GM18861 (cell line): ENCODE measurements around the gene PPP3CA.

Experiments
- ATAC-seq: cut with Tn5 transposase; IDR thresholded peaks from one replicate; pipeline ENCODE4 v1.9.1; 2021; ENCODE audit not compliant: unreplicated experiment

PPP3CA gene

DNA sequence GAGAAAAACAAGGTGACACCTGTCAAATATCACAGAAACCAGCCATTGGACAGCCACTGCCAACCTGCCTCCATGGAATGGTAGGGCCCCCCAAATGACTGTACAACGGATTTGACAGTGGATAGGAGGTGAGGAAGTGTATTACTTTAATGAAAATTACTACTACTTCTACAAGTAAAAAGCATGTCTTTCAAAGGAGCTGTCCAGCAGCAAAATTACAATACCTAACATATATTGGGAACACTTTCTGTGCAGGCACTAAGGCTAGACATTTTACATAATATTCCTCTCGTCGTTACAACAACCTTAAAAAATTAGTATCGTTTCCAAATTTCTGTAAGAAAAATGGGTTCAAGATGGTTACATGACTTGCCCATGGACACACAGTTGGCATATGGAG, 14.9 kb downstream of the PPP3CA start:
- no peak for ATAC-seq

DNA sequence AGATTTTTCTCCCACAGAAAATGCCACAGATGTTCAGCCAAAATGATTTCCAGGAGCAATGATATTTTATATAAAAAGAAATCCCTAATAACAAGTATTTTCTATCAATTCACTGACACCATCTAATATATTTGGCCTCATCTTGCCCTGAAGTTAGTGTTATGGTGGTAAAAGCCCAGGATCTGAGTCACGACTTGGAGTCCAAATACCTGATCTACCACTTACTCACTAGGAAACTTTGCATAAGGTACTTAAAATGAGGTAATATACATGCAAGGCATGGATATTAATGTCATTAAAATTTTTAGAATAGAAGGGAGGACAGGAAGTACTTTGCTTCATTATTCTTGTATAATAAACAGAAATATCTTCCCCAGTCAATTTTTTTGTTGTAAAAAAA, 16.3 kb downstream of the PPP3CA start:
- ATAC-seq, result no peak

DNA sequence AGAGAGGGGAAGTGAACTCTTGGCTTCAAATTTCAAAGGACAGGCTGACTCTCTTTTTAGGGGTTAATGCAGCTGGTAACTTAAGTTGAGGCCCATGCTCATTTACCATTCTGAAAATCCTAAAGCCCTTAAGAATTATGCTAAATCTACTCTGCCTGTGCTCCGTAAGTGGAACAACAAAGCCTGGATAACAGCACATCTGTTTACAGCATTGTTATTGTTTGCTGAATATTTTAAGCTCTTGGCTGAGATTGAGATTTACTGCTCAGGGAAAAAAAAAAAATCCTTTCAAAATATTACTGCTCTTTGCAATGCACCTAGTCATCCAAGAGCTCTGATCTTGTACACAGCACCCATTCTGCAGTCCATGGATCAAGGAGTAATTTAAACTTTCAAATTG, 17.7 kb downstream of the PPP3CA start:
- ATAC-seq, result no peak

DNA sequence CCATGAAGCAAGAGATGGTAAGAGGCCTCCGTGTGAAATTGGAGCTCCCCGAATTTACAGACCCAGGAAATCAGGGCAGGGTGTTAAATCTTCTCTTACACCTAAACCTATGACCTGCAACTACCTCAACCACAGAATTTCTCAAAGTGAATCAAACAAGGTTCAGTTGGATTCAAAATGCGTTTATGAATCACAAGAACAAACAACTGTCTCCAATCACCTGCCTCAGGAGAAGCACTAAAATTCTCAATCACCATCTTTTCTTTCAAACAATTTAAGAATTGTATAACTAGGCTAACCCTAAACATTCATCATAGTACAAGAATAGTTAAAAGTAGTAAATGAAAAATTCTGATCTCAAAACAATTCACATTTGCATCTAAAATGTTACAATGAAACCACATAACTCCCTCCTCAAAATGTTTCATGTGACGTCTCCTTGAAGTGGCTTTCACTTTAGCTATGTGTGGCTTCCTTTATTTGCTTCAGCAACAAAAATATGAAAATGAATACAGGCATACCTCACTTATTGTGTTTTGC, 19.2 kb downstream of the PPP3CA start:
- peak; percentile 87 for ATAC-seq

DNA sequence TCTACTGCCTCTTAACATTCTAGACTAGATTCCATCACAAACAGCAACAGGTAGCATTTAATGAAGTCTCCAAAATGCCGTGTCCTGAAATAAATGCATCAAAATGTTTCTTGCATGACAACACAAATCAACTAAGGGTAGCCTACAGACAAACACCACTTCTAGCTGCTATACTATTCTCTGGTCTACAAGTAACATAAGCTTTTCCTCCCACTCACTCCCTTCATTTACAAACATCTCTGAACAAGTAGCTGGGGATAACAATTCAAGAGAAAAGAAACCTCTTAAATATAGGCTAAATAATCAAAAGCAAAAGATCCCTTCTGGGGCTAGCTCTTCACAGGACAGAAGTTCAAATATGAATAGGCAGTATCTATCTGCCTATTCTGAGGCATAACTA, 20.8 kb downstream of the PPP3CA start:
- no peak for ATAC-seq

DNA sequence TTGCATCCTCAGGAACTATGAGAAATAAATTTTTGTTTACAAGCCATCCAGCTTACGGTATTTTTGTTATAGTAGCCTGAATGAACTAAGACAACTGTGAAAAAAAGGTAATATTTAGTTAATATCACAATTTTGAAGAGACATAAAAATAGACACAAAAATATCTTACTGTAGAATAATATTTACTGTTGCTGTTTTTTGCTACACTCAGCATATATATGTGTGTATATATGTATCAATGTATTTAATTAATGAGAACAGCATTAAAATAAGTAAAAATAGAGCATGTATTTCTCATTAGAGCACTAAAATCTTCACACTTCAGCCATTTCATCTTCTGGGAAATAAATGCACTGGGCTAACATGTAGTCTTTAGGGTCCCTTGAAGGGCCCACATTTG, 24.6 kb downstream of the PPP3CA start:
- ATAC-seq, result no peak

DNA sequence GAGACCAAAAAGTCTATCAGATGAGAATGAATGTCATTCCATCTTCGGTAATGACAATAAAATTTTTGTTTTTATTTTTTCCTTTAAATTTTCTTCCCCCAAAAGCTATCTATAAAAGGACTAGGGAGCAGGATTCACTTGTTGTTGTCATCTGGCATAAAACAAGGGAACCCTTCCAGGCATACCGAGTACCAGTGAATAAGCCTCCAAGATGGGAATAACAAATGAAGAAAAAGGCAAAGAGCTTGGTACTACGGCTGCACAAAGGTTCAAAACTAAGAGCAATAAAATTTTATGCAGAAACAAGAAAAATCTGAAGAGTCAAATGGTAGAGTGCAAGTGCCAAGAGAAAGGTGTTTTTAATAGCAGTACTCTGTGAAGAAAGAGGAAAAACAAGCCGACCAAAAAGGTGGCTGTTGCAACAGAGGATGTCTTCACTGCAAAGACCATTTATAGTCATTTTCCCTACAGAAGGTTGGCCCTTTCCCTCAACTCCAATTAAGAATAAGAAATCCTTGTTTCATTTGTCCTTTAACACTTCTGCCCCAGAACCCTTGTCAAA, 25.8 kb downstream of the PPP3CA start:
- no peak for ATAC-seq

DNA sequence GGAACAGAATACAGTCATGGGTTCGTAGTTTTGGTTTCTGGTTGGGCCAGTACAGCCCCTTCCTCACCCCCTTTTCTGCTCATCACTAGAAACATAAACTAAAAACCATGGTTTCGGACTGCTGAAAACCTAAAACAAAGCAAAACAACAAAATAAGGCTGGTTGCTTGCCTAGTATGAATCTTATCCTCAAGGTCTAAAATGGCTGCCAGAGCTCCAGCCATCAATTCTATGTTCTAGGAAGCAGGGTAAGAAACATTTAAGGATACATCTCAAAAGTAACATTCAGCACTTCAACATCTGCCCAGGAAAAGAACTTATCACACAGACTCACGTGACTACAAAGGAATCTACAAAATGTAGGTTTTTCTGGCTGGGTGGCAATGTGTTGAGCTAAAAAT, 31.5 kb downstream of the PPP3CA start:
- no peak for ATAC-seq

DNA sequence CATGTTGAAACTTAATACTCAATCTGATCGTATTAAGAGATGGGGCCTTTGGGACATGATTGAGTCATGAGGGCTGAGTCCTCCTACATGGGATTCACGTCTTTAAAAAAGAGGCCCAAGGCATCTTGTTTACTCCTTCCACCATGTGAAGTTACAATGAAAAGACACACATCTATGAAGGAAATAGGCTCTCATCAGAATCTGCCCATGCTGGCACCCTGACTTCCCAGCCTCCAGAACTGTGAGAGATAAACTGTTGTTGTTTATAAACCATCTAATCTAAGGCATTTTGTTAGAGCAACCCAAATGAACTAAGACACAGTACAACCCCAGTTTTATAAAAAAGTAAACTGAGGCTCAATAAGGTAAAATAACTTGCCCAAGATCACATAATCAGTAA, 32.3 kb downstream of the PPP3CA start:
- ATAC-seq, result no peak

DNA sequence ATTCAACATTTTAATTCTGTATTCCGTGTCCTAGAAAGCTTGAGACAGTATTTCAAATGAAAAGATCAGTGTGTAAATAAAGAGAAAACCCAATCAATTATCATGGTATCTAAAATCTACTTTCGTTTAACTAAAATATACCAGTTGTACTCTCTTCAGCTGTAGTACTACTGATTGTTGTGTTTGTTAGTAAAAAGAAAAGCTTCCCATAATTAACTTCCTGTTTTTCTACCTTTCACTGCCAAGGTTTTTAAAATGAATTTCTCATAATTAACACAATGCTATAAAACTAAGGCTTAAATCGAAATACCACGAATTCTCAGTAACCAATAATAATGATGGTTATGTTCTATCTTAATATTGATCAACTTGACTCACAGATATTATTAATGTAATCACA, 37.4 kb downstream of the PPP3CA start:
- ATAC-seq, result no peak

DNA sequence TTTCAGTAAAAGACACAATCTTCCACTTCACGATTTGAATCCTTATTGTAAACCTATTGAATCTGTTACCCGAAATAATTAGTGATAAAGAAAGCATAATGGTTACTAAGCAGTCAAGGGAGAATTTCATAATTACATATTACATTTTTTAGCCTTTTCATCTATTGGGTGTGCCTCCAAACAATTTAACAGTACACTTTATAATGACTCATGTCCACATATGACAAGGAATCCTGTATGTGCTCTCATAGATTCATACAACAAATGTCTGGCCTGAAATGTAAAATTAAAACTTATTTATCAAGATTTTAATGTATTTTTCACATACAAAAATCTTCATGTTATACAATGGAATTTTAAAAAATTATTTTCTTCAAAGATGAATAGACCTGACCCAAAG, 39.4 kb downstream of the PPP3CA start:
- no peak for ATAC-seq

DNA sequence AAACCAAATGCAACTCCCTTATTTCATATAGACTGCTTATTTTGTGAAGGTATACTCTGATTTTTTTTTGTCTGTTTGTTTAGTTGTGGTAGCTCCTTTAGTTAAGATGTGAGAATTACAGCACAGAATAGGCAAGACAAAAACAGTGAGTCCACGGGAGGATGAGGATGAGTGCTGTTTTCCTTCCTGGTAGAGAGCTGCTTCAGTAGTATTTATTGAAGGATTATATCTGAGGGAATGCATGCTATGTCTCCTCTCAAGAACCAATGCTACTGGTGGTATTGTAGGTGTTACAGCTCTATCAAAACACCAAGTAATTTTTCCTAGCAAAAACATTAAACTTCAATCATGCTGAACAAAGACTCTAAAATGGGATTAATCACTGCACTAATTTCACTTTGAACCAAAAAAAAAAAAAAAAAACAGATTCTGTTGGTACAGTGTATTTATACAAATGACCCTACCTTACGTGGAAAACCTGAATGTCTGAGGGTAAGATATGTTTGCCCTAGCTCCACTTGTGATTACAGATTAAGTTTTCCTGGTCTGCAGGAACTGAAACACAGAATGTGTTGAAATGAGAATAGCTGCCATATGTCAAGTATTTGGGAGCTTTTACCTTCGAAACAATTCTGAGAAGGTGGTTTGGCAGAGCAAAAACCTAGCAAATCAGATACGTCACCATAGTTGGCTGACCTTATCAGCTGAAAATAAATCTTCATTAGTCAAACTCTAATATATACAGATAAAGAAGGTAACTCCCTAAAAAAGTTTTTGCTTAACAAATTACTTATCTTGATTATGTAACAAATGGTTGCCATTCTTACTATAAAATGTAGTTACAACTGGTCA, 40.3 kb downstream of the PPP3CA start:
- peak; percentile 10 for ATAC-seq

DNA sequence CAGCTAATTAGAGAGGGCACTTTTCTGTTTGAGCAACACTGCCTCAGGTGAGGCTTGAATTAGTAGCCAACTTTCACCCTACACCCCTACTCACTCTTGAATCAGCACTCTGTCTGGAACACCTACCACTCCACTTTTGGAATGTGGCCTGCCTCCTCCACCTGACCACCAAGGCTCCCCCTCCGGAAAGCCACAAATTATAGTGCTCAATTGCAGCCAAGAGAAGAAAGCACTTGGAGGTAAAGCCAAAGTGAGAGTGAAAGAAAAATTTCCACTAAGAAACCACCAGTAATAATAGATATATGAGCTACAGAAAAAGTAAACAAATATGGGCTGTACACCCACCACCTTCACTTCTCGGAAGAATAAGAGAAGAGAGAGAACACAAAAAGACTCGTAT, 41.1 kb downstream of the PPP3CA start:
- ATAC-seq, result peak; percentile 46

DNA sequence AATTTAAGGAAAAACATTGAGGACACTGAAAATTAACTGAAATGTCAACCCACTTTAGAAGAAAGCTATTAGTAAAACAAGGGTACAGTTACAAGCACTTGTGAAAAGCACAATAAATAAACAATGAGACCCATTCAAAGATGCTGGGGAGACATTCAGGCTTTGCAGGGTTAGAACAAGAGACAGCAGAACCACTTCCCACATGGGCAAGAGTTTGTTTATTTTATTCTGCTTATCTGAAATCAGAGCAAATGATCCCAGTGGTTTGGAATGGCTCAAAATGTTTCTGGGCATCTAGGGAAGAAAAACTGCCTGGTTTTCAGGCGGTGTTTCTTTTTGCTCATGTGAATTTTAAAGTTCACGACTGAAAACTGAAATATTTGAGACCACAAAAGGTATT, 42.4 kb downstream of the PPP3CA start:
- ATAC-seq, result no peak

DNA sequence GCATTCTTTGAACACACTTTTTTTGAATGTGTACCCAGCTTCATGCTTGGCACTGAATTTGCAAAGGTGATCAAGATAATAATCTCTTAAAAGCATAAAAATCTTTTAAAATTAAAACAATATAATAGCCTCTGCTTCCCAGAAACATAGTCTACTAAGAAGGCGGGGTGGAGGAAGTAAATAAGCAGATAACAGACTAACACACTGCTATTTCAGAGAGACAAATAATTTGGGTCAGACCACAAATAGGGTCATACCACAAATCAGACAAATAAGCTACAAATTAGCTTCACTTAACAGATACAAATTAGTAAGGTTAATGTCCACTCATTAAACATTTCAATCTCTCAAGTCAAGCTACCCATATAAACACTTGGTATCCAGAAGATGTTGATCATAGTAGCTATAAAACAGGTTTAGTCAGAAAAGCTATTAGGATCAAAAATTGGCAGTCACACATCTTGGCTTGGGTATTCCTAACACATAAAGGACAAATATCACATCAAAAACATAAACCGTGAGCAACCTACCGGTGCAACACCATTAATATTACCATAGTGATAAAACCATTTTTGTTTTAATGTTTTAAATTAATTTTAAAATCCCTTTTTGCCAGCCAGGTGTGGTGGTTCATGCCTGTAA, 47.3 kb downstream of the PPP3CA start:
- ATAC-seq, result no peak

DNA sequence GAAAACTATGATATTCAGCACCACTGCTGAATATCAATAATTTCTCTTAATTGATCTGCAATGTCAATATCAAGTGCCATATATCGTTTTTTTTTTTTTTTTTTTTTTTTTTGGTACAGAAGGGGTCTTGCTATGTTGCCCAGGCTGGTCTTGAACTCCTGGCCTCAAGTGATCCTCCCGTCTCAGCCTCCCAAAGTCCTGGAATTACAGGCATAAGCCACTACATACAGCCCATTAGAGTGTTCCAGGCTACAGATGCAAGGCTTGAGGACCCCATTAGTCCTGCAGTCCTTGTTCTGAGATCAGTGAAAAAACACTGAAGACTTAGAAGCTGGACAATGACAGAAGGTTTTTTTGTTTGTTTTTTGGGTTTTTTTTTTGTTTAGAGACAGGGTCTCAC, 48.3 kb downstream of the PPP3CA start:
- ATAC-seq, result no peak

DNA sequence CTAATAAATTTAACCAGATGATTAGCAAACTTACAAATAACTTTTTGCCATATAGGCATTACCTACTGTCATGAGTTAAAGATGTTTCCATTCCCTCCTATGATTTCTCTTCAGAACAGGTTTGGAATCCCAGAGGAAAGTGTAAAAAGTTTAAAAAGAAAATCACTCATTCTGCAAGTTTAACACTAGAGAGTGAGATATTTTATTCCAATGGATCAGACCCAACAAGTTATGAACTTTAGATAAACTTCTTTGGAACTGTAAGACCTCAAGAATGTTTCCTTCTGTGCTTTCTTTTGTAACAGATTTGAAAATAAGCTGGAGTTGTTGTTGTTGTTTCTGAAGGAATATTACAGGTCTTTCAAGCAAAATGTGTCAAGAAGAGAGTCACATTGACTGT, 51.6 kb downstream of the PPP3CA start:
- no peak for ATAC-seq

DNA sequence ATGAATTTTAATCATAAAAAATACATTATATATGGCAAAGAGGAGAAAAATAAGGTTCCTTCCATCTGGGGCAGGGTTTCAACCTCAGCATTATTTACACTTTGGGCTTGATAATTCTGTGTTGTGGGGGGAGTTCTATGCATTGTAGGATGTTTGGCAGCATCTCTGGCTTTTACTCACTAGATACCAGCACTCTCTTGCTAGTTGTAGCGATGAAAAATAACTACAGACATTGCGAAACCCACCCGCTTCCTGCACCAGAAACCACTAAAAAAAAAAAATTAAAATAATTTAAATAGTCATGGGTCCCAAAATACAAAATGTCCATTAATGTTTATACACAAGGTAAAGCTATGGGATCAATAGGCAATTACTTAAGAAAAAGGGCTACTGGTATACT, 52.7 kb downstream of the PPP3CA start:
- ATAC-seq, result no peak

DNA sequence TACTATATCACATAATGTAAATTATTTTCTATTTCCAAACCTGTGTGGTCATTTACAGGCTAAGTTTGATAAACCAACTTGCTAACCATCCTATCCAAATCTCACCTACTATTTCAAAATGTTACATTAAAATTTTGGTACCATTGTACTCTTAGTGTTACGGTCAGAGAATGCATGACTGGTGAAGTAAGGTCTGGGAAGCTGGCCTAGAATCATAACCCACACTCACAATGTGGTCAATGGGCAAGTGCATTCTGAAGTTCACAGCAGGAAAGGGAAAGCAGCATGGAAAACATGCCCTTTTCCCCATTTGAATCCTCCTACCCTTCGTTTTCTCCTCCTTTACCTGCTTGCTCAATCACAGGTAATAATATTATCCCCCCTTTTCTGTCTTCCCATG, 54.4 kb downstream of the PPP3CA start:
- ATAC-seq, result no peak

DNA sequence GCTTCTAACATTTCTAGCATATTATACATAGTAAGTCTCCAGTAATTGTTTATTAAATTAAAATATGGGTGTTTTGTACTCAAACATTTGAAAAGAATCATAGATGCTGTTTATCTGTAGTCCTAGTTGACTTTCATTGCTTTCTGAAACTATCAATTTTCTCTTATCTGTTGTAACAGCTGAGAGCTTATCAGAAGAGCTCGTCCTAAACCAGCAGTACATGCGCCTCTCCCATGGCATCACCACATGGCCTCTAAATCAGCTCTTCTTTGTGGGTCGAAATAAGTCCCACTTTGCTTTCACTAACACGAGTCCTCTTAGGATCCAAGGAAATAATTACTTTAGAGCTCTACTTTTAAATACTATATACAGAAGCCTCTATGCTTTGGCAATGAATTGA, 55.1 kb downstream of the PPP3CA start:
- ATAC-seq, result no peak

DNA sequence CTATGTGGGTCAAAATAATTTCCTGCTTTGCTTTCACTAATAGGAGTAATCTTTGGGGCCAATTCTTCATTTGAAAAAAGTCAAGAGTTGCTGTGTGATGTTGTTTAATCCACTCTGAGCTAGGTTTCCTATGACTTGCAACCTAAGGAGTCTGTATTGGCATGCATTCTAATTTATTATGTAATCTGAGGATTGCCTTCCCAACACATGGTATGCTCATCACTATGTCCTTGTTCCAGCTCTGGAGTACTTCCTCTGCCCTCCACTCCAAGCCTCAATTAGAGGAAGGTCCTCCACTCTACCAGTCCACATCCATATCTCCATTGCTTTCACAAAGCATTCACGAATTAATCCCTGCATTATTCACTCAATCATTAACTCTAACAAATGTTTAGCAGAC, 56.1 kb downstream of the PPP3CA start:
- ATAC-seq, result no peak

DNA sequence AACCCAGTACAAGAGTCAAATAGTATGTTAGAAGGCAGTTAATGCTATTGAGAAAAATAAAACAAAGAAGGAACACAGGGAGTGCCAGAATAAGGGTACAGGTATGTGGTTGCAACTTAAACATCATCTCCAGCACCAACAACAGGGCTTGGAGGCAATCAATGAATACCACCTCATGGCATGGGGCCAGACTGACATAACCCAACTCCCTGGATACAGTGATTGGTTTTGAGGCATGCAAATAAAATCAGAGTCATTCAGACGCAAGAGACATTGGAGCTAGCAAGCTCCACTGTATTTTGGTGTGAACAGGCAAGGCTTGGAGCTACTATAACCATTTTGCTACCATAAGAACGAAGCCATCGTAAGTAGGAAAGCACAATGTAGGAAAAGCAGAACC, 56.7 kb downstream of the PPP3CA start:
- no peak for ATAC-seq
